Measurements from ENCODE around the gene DMD.

Gene DMD

GRCh38 chrX:33160273-33160672 lies 51.1 kb downstream of the DMD start:
- peak; percentile 66 for DNase-seq (ENCODE audit: low read depth)
- no peak overlapping the region for H3K4me3 ChIP-seq (ENCODE audit: low read length)
- no peak for TF ChIP-seq CTCF (IDR thresholded peaks at IDR 0.05; ENCODE audit: insufficient read depth, low read depth, low read length, missing control alignments)

GRCh38 chrX:33156152-33156726 lies 55.1 kb downstream of the DMD start:
- no peak for TF ChIP-seq CTCF (IDR thresholded peaks at IDR 0.05; ENCODE audit: insufficient read depth, low read depth, low read length, missing control alignments)
- DNase-seq (ENCODE audit: low read depth), result no peak
- no peak overlapping the region for H3K4me3 ChIP-seq (ENCODE audit: low read length)

GRCh38 chrX:33149580-33149979 lies 61.8 kb downstream of the DMD start:
- DNase-seq (ENCODE audit: low read depth), result no peak
- no peak for TF ChIP-seq CTCF (IDR thresholded peaks at IDR 0.05; ENCODE audit: insufficient read depth, low read depth, low read length, missing control alignments)
- H3K4me3 ChIP-seq (ENCODE audit: low read length), result no peak overlapping the region

- no peak overlapping the region for H3K4me3 ChIP-seq (ENCODE audit: low read length)
- DNase-seq (ENCODE audit: low read depth), result no peak
- no peak for TF ChIP-seq CTCF (IDR thresholded peaks at IDR 0.05; ENCODE audit: insufficient read depth, low read depth, low read length, missing control alignments)
These were observed 62.3 kb downstream of the DMD start for GRCh38 chrX:33149085-33149484.

GRCh38 chrX:33142331-33142730 lies 69.0 kb downstream of the DMD start:
- no peak overlapping the region for H3K4me3 ChIP-seq (ENCODE audit: low read length)
- TF ChIP-seq CTCF (IDR thresholded peaks at IDR 0.05; ENCODE audit: insufficient read depth, low read depth, low read length, missing control alignments), result no peak
- no peak for DNase-seq (ENCODE audit: low read depth)

GRCh38 chrX:33138677-33139249 lies 72.6 kb downstream of the DMD start:
- H3K4me3 ChIP-seq (ENCODE audit: low read length), result no peak overlapping the region
- TF ChIP-seq CTCF (IDR thresholded peaks at IDR 0.05; ENCODE audit: insufficient read depth, low read depth, low read length, missing control alignments), result no peak
- DNase-seq (ENCODE audit: low read depth), result peak; percentile 48

- no peak overlapping the region for H3K4me3 ChIP-seq (ENCODE audit: low read length)
- peak; percentile 40 for DNase-seq (ENCODE audit: low read depth)
- no peak for TF ChIP-seq CTCF (IDR thresholded peaks at IDR 0.05; ENCODE audit: insufficient read depth, low read depth, low read length, missing control alignments)
These were observed 77.2 kb downstream of the DMD start for GRCh38 chrX:33134164-33134563.
